Neural progenitor cell (in vitro differentiated cells): ENCODE measurements around the gene KLK6. TPM values are rescaled to one million over a fixed set of nuclear protein-coding genes. Genes with fewer than 3 reads are reported as not detected.

Experiments
- DNase-seq: peaks from one replicate; pipeline ENCODE4 v3.0.0-alpha.2; 2016; ENCODE audit warnings: low spot score
- H2AFZ ChIP-seq: fragments of 200-600 bp; sonication (generic); replicated peaks from 2 replicates; pipeline ENCODE4 v1.6.1; 2016; ENCODE audit warnings: antibody characterized with exemption
- H3F3A ChIP-seq: fragments of 200-600 bp; sonication (generic); 2 replicates; pipeline ENCODE4 v1.6.1; 2016; ENCODE audit warnings: antibody characterized with exemption, low read depth
- H3K27ac ChIP-seq: fragments of 200-600 bp; sonication (generic); 2 replicates; pipeline ENCODE4 v1.5.1; 2016; ENCODE audit warnings: mild to moderate bottlenecking
- H3K27me3 ChIP-seq: fragments of 200-600 bp; sonication (generic); 2 replicates; pipeline ENCODE4 v1.6.1; 2016; ENCODE audit warnings: mild to moderate bottlenecking, moderate library complexity
- H3K36me3 ChIP-seq: fragments of 200-600 bp; sonication (generic); 2 replicates; pipeline ENCODE4 v1.5.1; 2016
- H3K4me1 ChIP-seq: fragments of 200-600 bp; sonication (generic); 2 replicates; pipeline ENCODE4 v1.6.1; 2016; ENCODE audit warnings: mixed run types
- H3K4me2 ChIP-seq: fragments of 200-600 bp; sonication (generic); 2 replicates; pipeline ENCODE4 v1.6.1; 2016
- H3K4me3 ChIP-seq: fragments of 200-600 bp; sonication (generic); 2 replicates; pipeline ENCODE4 v1.5.1; 2016
- H3K79me2 ChIP-seq: fragments of 200-600 bp; sonication (generic); 2 replicates; pipeline ENCODE4 v1.6.1; 2016; ENCODE audit warnings: low read depth
- H3K9ac ChIP-seq: fragments of 200-600 bp; sonication (generic); 2 replicates; pipeline ENCODE4 v1.6.1; 2016
- H3K9me3 ChIP-seq: fragments of 200-600 bp; sonication (generic); 2 replicates; pipeline ENCODE4 v1.5.1; 2016; ENCODE audit warnings: low read depth
- H4K20me1 ChIP-seq: fragments of 200-600 bp; sonication (generic); 2 replicates; pipeline ENCODE4 v1.6.1; 2016; ENCODE audit warnings: low read depth
- H3K27ac Mint-ChIP-seq: 3 replicates; pipeline ENCODE4 v1.8.0; 2021; ENCODE audit warnings: mixed read lengths
- H3K27me3 Mint-ChIP-seq: 2 replicates; pipeline ENCODE4 v1.8.0; 2022; ENCODE audit warnings: low read depth, mild to moderate bottlenecking, inconsistent platforms, moderate library complexity, mixed read lengths; ENCODE audit not compliant: insufficient read depth
- H3K36me3 Mint-ChIP-seq: 3 replicates; pipeline ENCODE4 v1.8.0; 2021; ENCODE audit warnings: mixed read lengths
- H3K4me1 Mint-ChIP-seq: 3 replicates; pipeline ENCODE4 v1.8.0; 2021; ENCODE audit warnings: mixed read lengths
- H3K4me3 Mint-ChIP-seq: 3 replicates; pipeline ENCODE4 v1.8.0; 2021; ENCODE audit warnings: mild to moderate bottlenecking, moderate library complexity, mixed read lengths
- H3K9me3 Mint-ChIP-seq: 3 replicates; pipeline ENCODE4 v1.8.0; 2020; ENCODE audit warnings: mixed read lengths
- EZH2 ChIP-seq: fragments of 200-600 bp; sonication (generic); IDR thresholded peaks from 2 replicates; pipeline ENCODE4 v1.6.1; 2017; ENCODE audit warnings: antibody characterized with exemption, mild to moderate bottlenecking, moderate library complexity
- EZH2phosphoT487 ChIP-seq: fragments of 200-600 bp; sonication (generic); IDR thresholded peaks from 2 replicates; pipeline ENCODE4 v1.6.1; 2017; ENCODE audit warnings: antibody characterized with exemption
- total RNA-seq: library from RNA; depleted of rRNA; stranded (reverse); fragments of >200 nt; gene quantifications from 2 replicates; pipeline ENCODE4 v1.2.3, GENCODE V29; 2015; ENCODE audit warnings: low replicate concordance
- TF ChIP-seq, protein P1 (sequence below): fragments of 200-600 bp; sonication (generic); IDR thresholded peaks from 2 replicates; pipeline ENCODE4 v1.5.1; 2017; ENCODE audit warnings: antibody characterized with exemption, mild to moderate bottlenecking

The KLK6 gene
- total RNA-seq, 1 donor from 2014 or later, result not detected

DNA sequence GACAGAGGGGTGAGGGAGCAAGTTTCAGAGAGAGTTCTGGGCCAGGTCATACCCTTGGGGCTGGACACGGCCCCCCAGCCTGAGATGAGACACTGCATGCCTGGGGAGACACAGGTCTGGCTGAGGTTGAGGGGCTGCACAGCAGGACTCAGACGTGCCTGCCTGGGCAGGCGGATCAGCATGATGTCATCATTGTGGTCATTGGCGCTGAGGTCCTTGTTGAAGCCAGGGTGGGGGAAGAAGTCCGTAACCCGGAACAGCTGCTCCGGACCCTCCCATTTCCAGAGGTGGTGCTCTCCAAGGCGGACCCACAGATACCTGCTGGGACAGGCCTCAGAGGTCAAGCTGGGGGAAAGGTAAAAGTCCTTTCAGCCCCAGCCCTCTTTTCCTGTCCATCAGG lies 37.0 kb upstream of the KLK6 start:
- Mint-ChIP-seq H3K4me1 (peaks cover 10% of the 10 kb centered on the region), H3K9me3 (no peaks in the 10 kb centered on the region), H3K27me3 (peaks cover 19% of the 10 kb centered on the region), H3K4me3 (no peak overlapping the region), H3K27ac (no peak overlapping the region), H3K36me3 (no peaks in the 10 kb centered on the region)
- Histone ChIP-seq H3K36me3 (no peaks in the 10 kb centered on the region), H3K79me2 (no peaks in the 10 kb centered on the region), H3K9ac (no peak overlapping the region), H4K20me1 (no peaks in the 10 kb centered on the region), H3K9me3 (no peaks in the 10 kb centered on the region), H2AFZ (no peak overlapping the region), H3F3A (no peaks in the 10 kb centered on the region), H3K4me2 (no peak overlapping the region), H3K4me1 (peaks cover 9% of the 10 kb centered on the region), H3K4me3 (no peak overlapping the region), H3K27ac (no peak overlapping the region), H3K27me3 (peaks cover 50% of the 10 kb centered on the region)
- no peak for DNase-seq
- TF ChIP-seq EZH2, result no peak

DNA sequence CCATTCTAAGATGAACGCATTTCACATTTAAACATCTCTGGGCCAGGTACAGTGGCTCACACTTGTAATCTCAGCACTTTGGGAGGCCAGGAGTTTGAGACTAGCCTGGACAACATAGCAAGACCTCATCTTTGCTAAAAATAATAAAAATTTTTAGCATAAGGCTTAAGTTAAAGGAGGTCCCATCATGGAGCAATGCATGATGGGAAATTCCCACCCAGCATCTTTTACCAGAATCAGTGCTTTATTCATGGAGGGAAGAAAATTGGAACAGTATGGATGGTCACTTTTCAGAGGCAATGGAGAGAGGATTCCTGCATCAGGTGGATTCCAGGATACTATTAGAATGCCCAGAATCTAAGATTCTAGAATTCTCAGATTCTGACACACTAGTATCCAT lies 35.9 kb upstream of the KLK6 start:
- TF ChIP-seq EZH2phosphoT487 (no peak), EZH2 (no peak)
- TF ChIP-seq, protein P1, sequence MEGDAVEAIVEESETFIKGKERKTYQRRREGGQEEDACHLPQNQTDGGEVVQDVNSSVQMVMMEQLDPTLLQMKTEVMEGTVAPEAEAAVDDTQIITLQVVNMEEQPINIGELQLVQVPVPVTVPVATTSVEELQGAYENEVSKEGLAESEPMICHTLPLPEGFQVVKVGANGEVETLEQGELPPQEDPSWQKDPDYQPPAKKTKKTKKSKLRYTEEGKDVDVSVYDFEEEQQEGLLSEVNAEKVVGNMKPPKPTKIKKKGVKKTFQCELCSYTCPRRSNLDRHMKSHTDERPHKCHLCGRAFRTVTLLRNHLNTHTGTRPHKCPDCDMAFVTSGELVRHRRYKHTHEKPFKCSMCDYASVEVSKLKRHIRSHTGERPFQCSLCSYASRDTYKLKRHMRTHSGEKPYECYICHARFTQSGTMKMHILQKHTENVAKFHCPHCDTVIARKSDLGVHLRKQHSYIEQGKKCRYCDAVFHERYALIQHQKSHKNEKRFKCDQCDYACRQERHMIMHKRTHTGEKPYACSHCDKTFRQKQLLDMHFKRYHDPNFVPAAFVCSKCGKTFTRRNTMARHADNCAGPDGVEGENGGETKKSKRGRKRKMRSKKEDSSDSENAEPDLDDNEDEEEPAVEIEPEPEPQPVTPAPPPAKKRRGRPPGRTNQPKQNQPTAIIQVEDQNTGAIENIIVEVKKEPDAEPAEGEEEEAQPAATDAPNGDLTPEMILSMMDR, result no peak
- Mint-ChIP-seq H3K9me3 (no peaks in the 10 kb centered on the region), H3K27ac (no peak overlapping the region), H3K36me3 (no peaks in the 10 kb centered on the region), H3K4me1 (peaks cover 17% of the 10 kb centered on the region), H3K4me3 (no peak overlapping the region), H3K27me3 (peaks cover 15% of the 10 kb centered on the region)
- H3K4me2 ChIP-seq, result no peak overlapping the region
- no peaks in the 10 kb centered on the region for H4K20me1 ChIP-seq
- DNase-seq, result no peak
- H3K4me1 ChIP-seq, result peaks cover 11% of the 10 kb centered on the region
- H3K27me3 ChIP-seq, result peaks cover 47% of the 10 kb centered on the region
- no peaks in the 10 kb centered on the region for H3K79me2 ChIP-seq
- H3K27ac ChIP-seq, result no peak overlapping the region
- H3K9me3 ChIP-seq, result no peaks in the 10 kb centered on the region
- no peaks in the 10 kb centered on the region for H3K36me3 ChIP-seq
- no peaks in the 10 kb centered on the region for H3F3A ChIP-seq
- no peak overlapping the region for H3K4me3 ChIP-seq
- no peak overlapping the region for H2AFZ ChIP-seq
- H3K9ac ChIP-seq, result no peak overlapping the region

DNA sequence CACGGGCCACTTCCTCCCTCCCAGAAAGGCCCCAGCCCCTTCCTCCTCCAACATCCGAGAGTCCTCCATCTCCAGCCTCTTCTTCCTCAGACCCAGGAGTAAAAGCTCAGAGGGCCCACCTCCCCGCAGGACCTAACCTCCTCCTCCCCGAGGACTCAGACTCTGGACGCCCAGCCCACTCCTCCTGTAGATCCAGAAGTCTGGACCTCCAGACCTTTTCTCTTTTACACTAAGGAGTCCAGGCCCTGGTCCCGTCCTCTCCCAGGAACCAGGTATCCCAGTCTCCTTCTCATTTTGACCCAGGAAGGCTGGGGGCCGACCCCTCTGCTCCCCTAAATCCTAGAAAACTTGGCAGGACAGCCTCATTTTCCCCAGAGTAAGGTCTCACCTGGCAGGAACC lies 33.9 kb upstream of the KLK6 start:
- Mint-ChIP-seq H3K27ac (no peak overlapping the region), H3K4me1 (peaks cover 17% of the 10 kb centered on the region), H3K9me3 (no peaks in the 10 kb centered on the region), H3K36me3 (no peaks in the 10 kb centered on the region), H3K4me3 (no peak overlapping the region), H3K27me3 (peaks cover 19% of the 10 kb centered on the region)
- no peak overlapping the region for H3K4me3 ChIP-seq
- no peak overlapping the region for H3K9ac ChIP-seq
- peaks cover 37% of the 10 kb centered on the region for H3K27me3 ChIP-seq
- peaks cover 11% of the 10 kb centered on the region for H3K4me1 ChIP-seq
- no peak overlapping the region for H2AFZ ChIP-seq
- no peaks in the 10 kb centered on the region for H3F3A ChIP-seq
- H3K36me3 ChIP-seq, result no peaks in the 10 kb centered on the region
- no peaks in the 10 kb centered on the region for H3K9me3 ChIP-seq
- no peaks in the 10 kb centered on the region for H3K79me2 ChIP-seq
- H3K4me2 ChIP-seq, result no peak overlapping the region
- TF ChIP-seq, protein P1, result no peak
- TF ChIP-seq EZH2phosphoT487, result no peak
- no peak for TF ChIP-seq EZH2
- H4K20me1 ChIP-seq, result no peaks in the 10 kb centered on the region
- H3K27ac ChIP-seq, result no peak overlapping the region
- DNase-seq, result no peak

DNA sequence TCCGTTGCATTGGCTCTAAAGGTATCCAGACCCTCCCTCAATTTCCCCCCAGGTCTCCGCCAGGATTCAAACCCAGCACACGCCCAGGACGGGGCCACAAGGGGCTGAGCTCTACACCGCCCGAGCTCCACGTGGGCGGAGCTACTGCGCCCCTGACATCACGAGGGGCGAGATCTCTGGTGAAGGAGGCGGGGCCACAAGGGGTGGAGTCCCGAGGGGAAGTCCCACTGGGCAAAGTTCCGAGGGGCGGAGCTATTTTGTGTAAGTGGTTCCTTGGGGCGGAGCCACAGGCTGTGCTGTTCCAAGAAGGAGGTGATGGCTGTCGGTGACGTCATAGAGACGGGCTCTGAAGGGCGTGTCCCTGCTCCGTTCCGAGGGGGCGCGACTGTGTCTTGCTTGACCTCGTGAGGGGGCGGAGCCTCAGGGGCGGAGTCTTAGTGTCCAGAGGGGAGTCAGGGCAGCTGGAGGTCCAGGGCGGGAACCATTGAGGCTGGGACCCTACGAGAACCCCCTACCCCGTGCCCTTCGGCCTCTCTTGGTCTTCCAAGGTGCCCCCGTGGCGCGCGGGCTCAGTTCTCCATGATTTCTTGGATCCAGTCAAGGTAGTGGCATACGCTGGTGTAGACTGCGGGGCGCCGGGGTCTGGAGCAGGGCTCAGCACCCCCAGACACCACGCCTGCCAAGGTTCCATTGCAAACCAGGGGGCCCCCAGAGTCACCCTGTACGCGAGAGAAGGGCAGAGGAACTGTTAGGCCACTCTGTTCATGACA lies 33.3 kb upstream of the KLK6 start:
- H3K9ac ChIP-seq, result no peak overlapping the region
- no peak overlapping the region for H3K4me3 Mint-ChIP-seq
- H3K36me3 Mint-ChIP-seq, result no peaks in the 10 kb centered on the region
- no peaks in the 10 kb centered on the region for H3F3A ChIP-seq
- peaks cover 11% of the 10 kb centered on the region for H3K4me1 ChIP-seq
- H3K79me2 ChIP-seq, result no peaks in the 10 kb centered on the region
- DNase-seq, result peak; percentile 74
- no peak overlapping the region for H3K4me2 ChIP-seq
- no peak overlapping the region for H3K27ac Mint-ChIP-seq
- H3K4me3 ChIP-seq, result no peak overlapping the region
- no peaks in the 10 kb centered on the region for H3K9me3 ChIP-seq
- H3K36me3 ChIP-seq, result no peaks in the 10 kb centered on the region
- H3K27me3 Mint-ChIP-seq, result peaks cover 19% of the 10 kb centered on the region
- H3K27me3 ChIP-seq, result peaks cover 33% of the 10 kb centered on the region
- no peak overlapping the region for H3K27ac ChIP-seq
- TF ChIP-seq EZH2phosphoT487, result no peak
- no peak for TF ChIP-seq EZH2
- TF ChIP-seq, protein P1, result no peak
- peaks cover 17% of the 10 kb centered on the region for H3K4me1 Mint-ChIP-seq
- no peaks in the 10 kb centered on the region for H4K20me1 ChIP-seq
- H2AFZ ChIP-seq, result no peak overlapping the region
- H3K9me3 Mint-ChIP-seq, result no peaks in the 10 kb centered on the region
